DOHH2 (cell line): ENCODE data around the gene AKAP8L.

Experiments used
- H3F3A ChIP-seq: fragments of 200-600 bp; sonication (generic), shearing (Covaris generic); 2 replicates; pipeline ENCODE4 v1.6.0; 2016; ENCODE audit warnings: antibody characterized with exemption, mild to moderate bottlenecking; ENCODE audit not compliant: control insufficient read depth, insufficient read depth
- H3K27ac ChIP-seq: fragments of 200-600 bp; sonication (generic); 2 replicates; pipeline ENCODE4 v1.5.1; 2014; ENCODE audit warnings: low read depth, mild to moderate bottlenecking, low read length, moderate library complexity
- H3K27me3 ChIP-seq: fragments of 200-600 bp; sonication (generic); 2 replicates; pipeline ENCODE4 v1.6.1; 2014; ENCODE audit warnings: mild to moderate bottlenecking, low read length, mixed read lengths; ENCODE audit not compliant: control insufficient read depth
- H3K36me3 ChIP-seq: fragments of 200-600 bp; sonication (generic); 2 replicates; pipeline ENCODE4 v1.6.1; 2014; ENCODE audit warnings: mild to moderate bottlenecking, low read length, moderate library complexity, mixed read lengths; ENCODE audit not compliant: control insufficient read depth
- H3K4me1 ChIP-seq: fragments of 200-600 bp; sonication (generic); 2 replicates; pipeline ENCODE4 v1.6.1; 2014; ENCODE audit warnings: mild to moderate bottlenecking, low read length, mixed read lengths; ENCODE audit not compliant: control insufficient read depth
- H3K4me2 ChIP-seq: fragments of 200-600 bp; sonication (generic); 2 replicates; pipeline ENCODE4 v1.6.0; 2014; ENCODE audit warnings: mild to moderate bottlenecking, low read length, moderate library complexity
- H3K4me3 ChIP-seq: fragments of 200-600 bp; sonication (generic); 2 replicates; pipeline ENCODE4 v1.5.1; 2014; ENCODE audit warnings: mild to moderate bottlenecking, low read length, mixed read lengths
- H3K79me2 ChIP-seq: fragments of 200-600 bp; sonication (generic); 2 replicates; pipeline ENCODE4 v1.6.1; 2014; ENCODE audit warnings: mild to moderate bottlenecking, low read length, mixed read lengths; ENCODE audit not compliant: control insufficient read depth
- H3K9me2 ChIP-seq: fragments of 200-600 bp; sonication (generic); replicated peaks from 2 replicates; pipeline ENCODE4 v1.6.1; 2014; ENCODE audit warnings: mild to moderate bottlenecking, low read length, mixed read lengths; ENCODE audit not compliant: control insufficient read depth
- H3K9me3 ChIP-seq: fragments of 200-600 bp; sonication (generic); 2 replicates; pipeline ENCODE4 v1.6.1; 2014; ENCODE audit warnings: antibody characterized with exemption, low read length, mixed read lengths; ENCODE audit not compliant: control insufficient read depth, insufficient read depth
- H4K20me1 ChIP-seq: fragments of 200-600 bp; sonication (generic); 2 replicates; pipeline ENCODE4 v1.6.0; 2014; ENCODE audit warnings: low read depth, mild to moderate bottlenecking, antibody characterized with exemption, low read length, moderate library complexity; ENCODE audit not compliant: control insufficient read depth, insufficient read depth
- EZH2phosphoT487 ChIP-seq: fragments of 200-600 bp; sonication (generic); IDR thresholded peaks from 2 replicates; pipeline ENCODE4 v1.6.1; 2017; ENCODE audit warnings: borderline replicate concordance, mild to moderate bottlenecking, antibody characterized with exemption, low read length, moderate library complexity, mixed read lengths
- TF ChIP-seq, protein P1 (sequence below): fragments of 200-600 bp; sonication (generic); IDR thresholded peaks from one replicate; pipeline ENCODE4 v1.5.1; 2014; ENCODE audit warnings: antibody characterized with exemption, mild to moderate bottlenecking, low read depth, low read length; ENCODE audit not compliant: poor library complexity, severe bottlenecking

The AKAP8L gene

DNA sequence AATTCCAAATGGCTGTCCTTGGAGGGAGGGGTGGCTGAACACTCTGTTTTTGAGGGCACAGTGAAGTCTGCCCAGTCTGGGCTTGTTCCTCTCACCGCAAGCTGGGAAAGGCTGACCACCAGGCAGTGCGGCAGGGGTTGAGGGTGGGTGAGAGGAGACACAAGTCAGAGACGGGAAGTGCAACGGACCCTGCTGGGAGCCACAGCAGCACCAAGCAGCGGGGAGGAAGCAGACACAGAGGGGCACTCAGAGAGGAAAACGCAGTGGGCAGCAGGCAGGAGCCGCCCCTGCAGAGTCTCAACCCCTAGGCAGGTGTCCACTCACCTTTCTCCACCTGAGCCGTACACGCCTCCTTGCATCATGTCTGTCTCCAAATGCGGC, 15.6 kb downstream of the AKAP8L start:
- no peak overlapping the region for H3K4me2 ChIP-seq
- TF ChIP-seq, protein P1, sequence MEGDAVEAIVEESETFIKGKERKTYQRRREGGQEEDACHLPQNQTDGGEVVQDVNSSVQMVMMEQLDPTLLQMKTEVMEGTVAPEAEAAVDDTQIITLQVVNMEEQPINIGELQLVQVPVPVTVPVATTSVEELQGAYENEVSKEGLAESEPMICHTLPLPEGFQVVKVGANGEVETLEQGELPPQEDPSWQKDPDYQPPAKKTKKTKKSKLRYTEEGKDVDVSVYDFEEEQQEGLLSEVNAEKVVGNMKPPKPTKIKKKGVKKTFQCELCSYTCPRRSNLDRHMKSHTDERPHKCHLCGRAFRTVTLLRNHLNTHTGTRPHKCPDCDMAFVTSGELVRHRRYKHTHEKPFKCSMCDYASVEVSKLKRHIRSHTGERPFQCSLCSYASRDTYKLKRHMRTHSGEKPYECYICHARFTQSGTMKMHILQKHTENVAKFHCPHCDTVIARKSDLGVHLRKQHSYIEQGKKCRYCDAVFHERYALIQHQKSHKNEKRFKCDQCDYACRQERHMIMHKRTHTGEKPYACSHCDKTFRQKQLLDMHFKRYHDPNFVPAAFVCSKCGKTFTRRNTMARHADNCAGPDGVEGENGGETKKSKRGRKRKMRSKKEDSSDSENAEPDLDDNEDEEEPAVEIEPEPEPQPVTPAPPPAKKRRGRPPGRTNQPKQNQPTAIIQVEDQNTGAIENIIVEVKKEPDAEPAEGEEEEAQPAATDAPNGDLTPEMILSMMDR = no peak
- no peak for TF ChIP-seq EZH2phosphoT487
- H3K36me3 ChIP-seq = peaks cover 87% of the 10 kb centered on the region
- no peak overlapping the region for H3K27ac ChIP-seq
- H3K27me3 ChIP-seq = no peaks in the 10 kb centered on the region
- H4K20me1 ChIP-seq = peaks cover 10% of the 10 kb centered on the region; the same call in 1 of the 2 replicates
- H3K9me3 ChIP-seq = no peaks in the 10 kb centered on the region
- H3K4me3 ChIP-seq = no peak overlapping the region
- H3F3A ChIP-seq = no peaks in the 10 kb centered on the region
- H3K4me1 ChIP-seq = peaks cover 7% of the 10 kb centered on the region; the same call in 1 of the 2 replicates
- peaks cover 65% of the 10 kb centered on the region for H3K79me2 ChIP-seq
- H3K9me2 ChIP-seq = no peaks in the 10 kb centered on the region

DNA sequence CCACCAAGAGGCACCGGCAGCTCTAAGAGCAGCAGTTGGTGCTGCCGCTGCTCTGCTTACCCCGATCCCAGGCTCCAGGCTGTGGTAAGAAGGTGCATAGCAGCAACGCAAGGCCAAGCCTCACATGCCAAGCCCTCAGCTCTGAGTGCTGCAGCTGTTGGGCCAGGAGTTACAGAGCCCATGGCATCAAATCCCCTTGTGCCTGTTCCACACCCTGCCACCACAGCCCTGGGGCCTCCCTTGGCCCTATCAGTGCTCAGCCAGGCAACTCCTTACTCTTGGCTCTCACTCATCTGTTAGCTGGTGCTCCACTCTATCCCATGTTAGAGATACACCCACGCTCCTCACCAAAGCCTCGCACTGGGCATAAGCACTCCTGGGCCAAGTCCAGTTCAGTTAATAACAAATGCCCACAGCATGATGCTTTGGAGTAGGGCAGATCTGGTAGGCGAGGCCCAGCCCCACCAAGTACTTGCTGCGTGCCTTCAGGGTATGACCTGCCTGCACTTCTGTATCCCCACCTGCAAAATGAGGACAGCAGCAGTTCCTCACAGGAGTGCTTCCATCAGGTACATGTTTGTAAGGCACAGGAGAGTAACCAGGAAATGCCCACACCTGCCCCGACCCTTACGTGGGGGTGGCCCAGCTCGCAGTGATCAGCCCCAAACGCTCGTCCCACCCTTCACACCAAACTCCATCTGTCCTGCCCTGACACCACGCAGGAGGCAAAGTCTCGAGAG, 16.2 kb downstream of the AKAP8L start:
- no peaks in the 10 kb centered on the region for H3K9me3 ChIP-seq
- H3K36me3 ChIP-seq = peaks cover 87% of the 10 kb centered on the region
- no peak overlapping the region for H3K4me2 ChIP-seq
- H3K9me2 ChIP-seq = no peaks in the 10 kb centered on the region
- H4K20me1 ChIP-seq = peaks cover 10% of the 10 kb centered on the region; the same call in 1 of the 2 replicates
- no peak for TF ChIP-seq EZH2phosphoT487
- TF ChIP-seq, protein P1 = no peak
- no peaks in the 10 kb centered on the region for H3F3A ChIP-seq
- no peak overlapping the region for H3K4me3 ChIP-seq
- H3K27me3 ChIP-seq = no peaks in the 10 kb centered on the region
- H3K4me1 ChIP-seq = peaks cover 7% of the 10 kb centered on the region; the same call in 1 of the 2 replicates
- H3K27ac ChIP-seq = no peak overlapping the region
- H3K79me2 ChIP-seq = peaks cover 59% of the 10 kb centered on the region

GRCh38 chr19:15401397-15401710, 17.4 kb downstream of the AKAP8L start:
- H3K36me3 ChIP-seq = peaks cover 87% of the 10 kb centered on the region
- no peaks in the 10 kb centered on the region for H3K27me3 ChIP-seq
- peaks cover 47% of the 10 kb centered on the region for H3K79me2 ChIP-seq
- TF ChIP-seq, protein P1 = no peak
- TF ChIP-seq EZH2phosphoT487 = no peak
- H3K4me2 ChIP-seq = no peak overlapping the region
- no peaks in the 10 kb centered on the region for H3K9me2 ChIP-seq
- no peaks in the 10 kb centered on the region for H3K9me3 ChIP-seq
- H3K4me1 ChIP-seq = peaks cover 7% of the 10 kb centered on the region; the same call in 1 of the 2 replicates
- no peak overlapping the region for H3K4me3 ChIP-seq
- no peak overlapping the region for H3K27ac ChIP-seq
- H3F3A ChIP-seq = no peaks in the 10 kb centered on the region
- peaks cover 10% of the 10 kb centered on the region; the same call in 1 of the 2 replicates for H4K20me1 ChIP-seq
